Fibroblast of villous mesenchyme (primary cell): ENCODE results near the gene COL4A3. TPM values are rescaled to one million over a fixed set of nuclear protein-coding genes. Genes with fewer than 3 reads are reported as not detected.

ENCODE experiments used
- DNase-seq: peaks from one replicate; pipeline ENCODE4 v3.0.0-alpha.2; 2010; ENCODE audit warnings: low read depth
- H3K4me3 ChIP-seq: 2 replicates; pipeline ENCODE4 v1.5.1; 2011; ENCODE audit warnings: low read depth, mild to moderate bottlenecking, low read length
- total RNA-seq: library from RNA; depleted of rRNA; stranded (reverse); fragments of >200 nt; gene quantifications from 2 replicates; pipeline ENCODE4 v1.2.3, GENCODE V29; 2012
- TF ChIP-seq, protein P1 (sequence below): IDR thresholded peaks from 2 replicates; pipeline ENCODE4 v1.5.1; 2012; ENCODE audit warnings: low read depth, mild to moderate bottlenecking, low read length; ENCODE audit not compliant: insufficient read depth

The COL4A3 gene
- total RNA-seq, 1 donor = under 0.01 TPM

GRCh38 chr2:227143895-227144294, 20.5 kb upstream of the COL4A3 start:
- no peak overlapping the region for H3K4me3 ChIP-seq
- TF ChIP-seq, protein P1, sequence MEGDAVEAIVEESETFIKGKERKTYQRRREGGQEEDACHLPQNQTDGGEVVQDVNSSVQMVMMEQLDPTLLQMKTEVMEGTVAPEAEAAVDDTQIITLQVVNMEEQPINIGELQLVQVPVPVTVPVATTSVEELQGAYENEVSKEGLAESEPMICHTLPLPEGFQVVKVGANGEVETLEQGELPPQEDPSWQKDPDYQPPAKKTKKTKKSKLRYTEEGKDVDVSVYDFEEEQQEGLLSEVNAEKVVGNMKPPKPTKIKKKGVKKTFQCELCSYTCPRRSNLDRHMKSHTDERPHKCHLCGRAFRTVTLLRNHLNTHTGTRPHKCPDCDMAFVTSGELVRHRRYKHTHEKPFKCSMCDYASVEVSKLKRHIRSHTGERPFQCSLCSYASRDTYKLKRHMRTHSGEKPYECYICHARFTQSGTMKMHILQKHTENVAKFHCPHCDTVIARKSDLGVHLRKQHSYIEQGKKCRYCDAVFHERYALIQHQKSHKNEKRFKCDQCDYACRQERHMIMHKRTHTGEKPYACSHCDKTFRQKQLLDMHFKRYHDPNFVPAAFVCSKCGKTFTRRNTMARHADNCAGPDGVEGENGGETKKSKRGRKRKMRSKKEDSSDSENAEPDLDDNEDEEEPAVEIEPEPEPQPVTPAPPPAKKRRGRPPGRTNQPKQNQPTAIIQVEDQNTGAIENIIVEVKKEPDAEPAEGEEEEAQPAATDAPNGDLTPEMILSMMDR = no peak
- DNase-seq = no peak

GRCh38 chr2:227146456-227146855, 18.0 kb upstream of the COL4A3 start:
- DNase-seq = no peak
- H3K4me3 ChIP-seq = no peak overlapping the region
- TF ChIP-seq, protein P1 = no peak

GRCh38 chr2:227147023-227147422, 17.4 kb upstream of the COL4A3 start:
- no peak for DNase-seq
- no peak overlapping the region for H3K4me3 ChIP-seq
- TF ChIP-seq, protein P1 = no peak

GRCh38 chr2:227148106-227148505, 16.3 kb upstream of the COL4A3 start:
- DNase-seq = no peak
- no peak overlapping the region for H3K4me3 ChIP-seq
- TF ChIP-seq, protein P1 = no peak

GRCh38 chr2:227150222-227150936, 14.0 kb upstream of the COL4A3 start:
- no peak overlapping the region for H3K4me3 ChIP-seq
- no peak for DNase-seq
- TF ChIP-seq, protein P1 = no peak

- no peak for DNase-seq
Measured at GRCh38 chr2:227152093-227152766, 12.2 kb upstream of the COL4A3 start.

More at GRCh38 chr2:227152093-227152766, 12.2 kb upstream of the COL4A3 start:
- TF ChIP-seq, protein P1 = no peak
- H3K4me3 ChIP-seq = no peak overlapping the region
